DND-41 (cell line): Measurements from ENCODE around the gene S100A9.

ENCODE experiments used
- EZH2 ChIP-seq: IDR thresholded peaks from 3 replicates; pipeline ENCODE4 v1.6.1; 2012; ENCODE audit warnings: borderline replicate concordance, low read depth, mild to moderate bottlenecking, moderate library complexity, low read length, inconsistent platforms; ENCODE audit not compliant: severe bottlenecking
- TF ChIP-seq, protein P1 (sequence below): IDR thresholded peaks from 2 replicates; pipeline ENCODE4 v1.5.1; 2012; ENCODE audit warnings: borderline replicate concordance, low read length, moderate library complexity, mild to moderate bottlenecking; ENCODE audit not compliant: poor library complexity, severe bottlenecking; ENCODE audit errors: extremely low read depth

DNA sequence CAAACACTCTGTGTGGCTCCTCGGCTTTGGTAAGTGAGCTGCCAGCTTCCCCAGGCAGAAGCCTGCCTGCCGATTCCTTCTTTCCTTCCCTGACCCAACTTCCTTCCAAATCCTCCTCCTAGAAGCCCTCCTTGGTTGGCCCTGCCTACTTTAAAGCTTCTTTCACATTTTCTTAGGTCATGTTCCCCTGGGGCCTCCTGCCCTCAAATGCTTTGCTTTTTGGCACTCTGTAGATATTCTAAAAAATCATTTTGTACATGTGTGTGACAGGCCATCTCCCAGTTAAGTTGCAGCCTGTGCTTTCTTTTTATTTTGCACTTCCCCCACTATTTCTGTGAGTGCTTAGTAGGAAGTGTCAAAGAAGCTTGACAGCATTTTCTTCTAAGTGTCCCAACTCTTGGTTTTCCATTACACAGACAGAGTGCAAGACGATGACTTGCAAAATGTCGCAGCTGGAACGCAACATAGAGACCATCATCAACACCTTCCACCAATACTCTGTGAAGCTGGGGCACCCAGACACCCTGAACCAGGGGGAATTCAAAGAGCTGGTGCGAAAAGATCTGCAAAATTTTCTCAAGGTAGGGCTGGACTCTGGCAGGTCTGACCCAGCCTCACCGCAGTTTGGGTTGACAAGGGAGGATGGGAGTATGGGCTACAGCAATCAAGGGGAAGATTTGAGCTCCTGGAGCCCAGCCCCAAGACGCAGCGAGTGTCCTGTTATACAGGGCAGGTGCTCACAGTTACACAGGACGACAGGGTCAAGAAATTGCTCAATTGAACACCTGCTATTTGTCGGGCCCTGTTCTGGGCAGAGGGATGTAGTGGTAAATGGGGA, at the start of gene S100A9:
- TF ChIP-seq, protein P1, sequence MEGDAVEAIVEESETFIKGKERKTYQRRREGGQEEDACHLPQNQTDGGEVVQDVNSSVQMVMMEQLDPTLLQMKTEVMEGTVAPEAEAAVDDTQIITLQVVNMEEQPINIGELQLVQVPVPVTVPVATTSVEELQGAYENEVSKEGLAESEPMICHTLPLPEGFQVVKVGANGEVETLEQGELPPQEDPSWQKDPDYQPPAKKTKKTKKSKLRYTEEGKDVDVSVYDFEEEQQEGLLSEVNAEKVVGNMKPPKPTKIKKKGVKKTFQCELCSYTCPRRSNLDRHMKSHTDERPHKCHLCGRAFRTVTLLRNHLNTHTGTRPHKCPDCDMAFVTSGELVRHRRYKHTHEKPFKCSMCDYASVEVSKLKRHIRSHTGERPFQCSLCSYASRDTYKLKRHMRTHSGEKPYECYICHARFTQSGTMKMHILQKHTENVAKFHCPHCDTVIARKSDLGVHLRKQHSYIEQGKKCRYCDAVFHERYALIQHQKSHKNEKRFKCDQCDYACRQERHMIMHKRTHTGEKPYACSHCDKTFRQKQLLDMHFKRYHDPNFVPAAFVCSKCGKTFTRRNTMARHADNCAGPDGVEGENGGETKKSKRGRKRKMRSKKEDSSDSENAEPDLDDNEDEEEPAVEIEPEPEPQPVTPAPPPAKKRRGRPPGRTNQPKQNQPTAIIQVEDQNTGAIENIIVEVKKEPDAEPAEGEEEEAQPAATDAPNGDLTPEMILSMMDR: no peak
- TF ChIP-seq EZH2: no peak
